ENCODE results near the gene PDZRN3.

PDZRN3 gene

DNA sequence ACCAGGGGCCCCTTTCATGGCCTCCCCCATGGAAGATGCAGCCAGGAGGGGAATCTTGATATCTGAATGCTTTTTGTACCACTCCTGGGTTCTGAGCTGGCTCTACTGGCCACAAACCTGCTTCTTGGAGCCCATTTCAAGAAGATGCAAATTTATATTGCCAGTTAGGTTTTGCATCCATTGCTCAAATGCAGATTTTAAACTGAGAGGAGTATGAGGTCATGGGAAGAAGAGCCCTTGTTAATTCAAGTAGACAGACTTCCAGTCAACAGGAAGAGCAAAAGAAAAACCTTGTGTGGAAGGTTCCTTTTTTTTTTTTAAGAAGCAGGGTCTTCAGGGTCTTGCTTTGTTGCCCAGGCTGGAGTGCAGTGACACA, 133.5 kb downstream of the PDZRN3 start:
- no peak for DNase-seq (ENCODE audit: low read depth)
- no peak overlapping the region for H3K4me3 ChIP-seq (ENCODE audit: control insufficient read depth, low read depth, low read length)
- TF ChIP-seq, protein P1, sequence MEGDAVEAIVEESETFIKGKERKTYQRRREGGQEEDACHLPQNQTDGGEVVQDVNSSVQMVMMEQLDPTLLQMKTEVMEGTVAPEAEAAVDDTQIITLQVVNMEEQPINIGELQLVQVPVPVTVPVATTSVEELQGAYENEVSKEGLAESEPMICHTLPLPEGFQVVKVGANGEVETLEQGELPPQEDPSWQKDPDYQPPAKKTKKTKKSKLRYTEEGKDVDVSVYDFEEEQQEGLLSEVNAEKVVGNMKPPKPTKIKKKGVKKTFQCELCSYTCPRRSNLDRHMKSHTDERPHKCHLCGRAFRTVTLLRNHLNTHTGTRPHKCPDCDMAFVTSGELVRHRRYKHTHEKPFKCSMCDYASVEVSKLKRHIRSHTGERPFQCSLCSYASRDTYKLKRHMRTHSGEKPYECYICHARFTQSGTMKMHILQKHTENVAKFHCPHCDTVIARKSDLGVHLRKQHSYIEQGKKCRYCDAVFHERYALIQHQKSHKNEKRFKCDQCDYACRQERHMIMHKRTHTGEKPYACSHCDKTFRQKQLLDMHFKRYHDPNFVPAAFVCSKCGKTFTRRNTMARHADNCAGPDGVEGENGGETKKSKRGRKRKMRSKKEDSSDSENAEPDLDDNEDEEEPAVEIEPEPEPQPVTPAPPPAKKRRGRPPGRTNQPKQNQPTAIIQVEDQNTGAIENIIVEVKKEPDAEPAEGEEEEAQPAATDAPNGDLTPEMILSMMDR (IDR thresholded peaks at IDR 0.05; ENCODE audit: control insufficient read depth, insufficient read depth, low read depth, low read length, missing control alignments), result no peak

DNA sequence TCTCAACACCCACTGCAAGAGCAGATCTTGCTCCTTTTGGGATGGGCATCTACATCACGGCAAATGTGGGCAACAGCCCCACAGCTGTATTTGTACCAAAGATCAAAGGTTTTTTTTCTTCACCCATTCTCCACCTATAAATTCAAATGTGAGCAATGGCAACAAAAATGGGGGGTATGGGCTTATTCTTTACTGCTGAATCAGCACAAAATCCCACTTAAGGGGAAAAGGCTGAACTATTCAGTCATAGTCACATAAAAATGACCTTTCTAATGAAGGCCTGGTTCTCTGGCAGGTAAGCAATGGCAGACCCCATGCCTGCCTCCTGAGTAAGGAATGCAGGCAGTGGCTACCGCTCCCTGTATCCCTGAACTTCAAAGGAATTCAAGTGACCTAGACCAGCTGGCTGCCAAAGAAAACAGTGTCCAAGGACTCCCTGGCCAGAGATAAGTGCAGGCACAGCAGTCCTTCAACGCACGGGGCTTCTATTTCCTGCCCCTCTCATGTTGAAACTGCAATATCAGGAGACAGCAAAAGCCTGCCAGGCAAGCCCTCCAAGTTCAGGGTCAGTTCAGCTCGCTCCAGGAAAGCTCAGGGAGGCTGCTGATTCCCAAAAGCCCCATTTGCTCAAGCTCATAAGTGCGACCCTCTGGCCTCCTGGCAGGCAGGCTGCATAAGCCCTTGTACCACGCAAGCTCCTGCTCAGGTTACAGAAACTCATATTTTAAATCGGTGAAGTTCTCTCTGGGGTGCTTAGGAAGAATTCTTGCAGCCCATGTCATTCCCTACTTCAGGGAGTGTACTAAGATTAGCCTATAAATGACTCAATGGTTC, 134.1 kb downstream of the PDZRN3 start:
- TF ChIP-seq, protein P1 (IDR thresholded peaks at IDR 0.05; ENCODE audit: control insufficient read depth, insufficient read depth, low read depth, low read length, missing control alignments), result no peak
- H3K4me3 ChIP-seq (ENCODE audit: control insufficient read depth, low read depth, low read length), result no peak overlapping the region
- DNase-seq (ENCODE audit: low read depth), result no peak

DNA sequence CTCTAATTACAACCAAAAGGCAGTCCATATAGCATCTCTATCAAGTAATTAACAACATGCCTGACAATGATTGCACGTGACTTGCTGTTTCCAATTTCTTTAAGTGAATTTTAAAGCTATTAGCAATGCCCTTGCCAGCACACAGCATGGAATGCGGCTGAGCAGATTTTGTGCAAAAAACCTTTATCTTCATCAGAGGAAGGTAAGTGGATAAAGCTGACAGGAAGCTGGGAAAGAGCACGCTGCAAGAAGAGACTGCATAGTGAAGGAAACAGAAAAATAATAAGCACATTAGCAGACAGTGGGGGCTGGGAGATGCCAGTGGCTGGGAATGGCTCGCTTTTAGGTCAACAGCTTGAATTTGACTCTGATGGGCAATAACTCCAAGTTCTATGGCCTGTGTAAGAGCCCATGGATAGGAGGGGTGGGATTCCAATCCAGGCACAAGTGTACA, 138.8 kb downstream of the PDZRN3 start:
- DNase-seq (ENCODE audit: low read depth), result no peak
- TF ChIP-seq, protein P1 (IDR thresholded peaks at IDR 0.05; ENCODE audit: control insufficient read depth, insufficient read depth, low read depth, low read length, missing control alignments), result no peak
- H3K4me3 ChIP-seq (ENCODE audit: control insufficient read depth, low read depth, low read length), result no peak overlapping the region

DNA sequence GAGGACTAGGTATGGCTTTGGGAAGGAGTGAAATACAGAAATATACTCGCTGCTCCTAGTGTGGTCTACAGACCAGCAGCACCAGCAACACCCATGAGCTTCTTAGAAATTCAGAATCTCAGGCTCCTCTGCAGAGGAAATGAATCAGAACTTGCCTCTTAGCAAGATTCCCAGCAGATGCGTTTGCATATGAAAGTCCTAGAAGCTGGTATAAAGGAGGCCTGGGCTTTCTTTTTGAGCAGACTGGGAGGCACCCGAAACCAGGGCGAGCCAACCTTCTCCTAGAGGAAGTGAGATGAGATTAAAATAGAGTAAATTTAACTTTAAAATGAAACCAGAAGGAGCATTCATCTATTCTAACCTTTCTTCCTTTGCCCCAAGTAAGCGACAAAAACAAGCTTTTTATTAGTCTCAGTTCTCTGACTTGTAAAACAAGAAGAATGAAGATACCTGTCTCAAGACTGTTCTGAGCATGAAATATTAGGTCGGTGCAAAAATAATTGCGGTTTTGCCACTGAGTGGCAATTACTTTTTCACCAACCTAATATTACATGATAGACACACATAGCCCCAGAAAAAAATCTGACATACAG, 140.0 kb downstream of the PDZRN3 start:
- no peak for DNase-seq (ENCODE audit: low read depth)
- TF ChIP-seq, protein P1 (IDR thresholded peaks at IDR 0.05; ENCODE audit: control insufficient read depth, insufficient read depth, low read depth, low read length, missing control alignments), result no peak
- no peak overlapping the region for H3K4me3 ChIP-seq (ENCODE audit: control insufficient read depth, low read depth, low read length)

DNA sequence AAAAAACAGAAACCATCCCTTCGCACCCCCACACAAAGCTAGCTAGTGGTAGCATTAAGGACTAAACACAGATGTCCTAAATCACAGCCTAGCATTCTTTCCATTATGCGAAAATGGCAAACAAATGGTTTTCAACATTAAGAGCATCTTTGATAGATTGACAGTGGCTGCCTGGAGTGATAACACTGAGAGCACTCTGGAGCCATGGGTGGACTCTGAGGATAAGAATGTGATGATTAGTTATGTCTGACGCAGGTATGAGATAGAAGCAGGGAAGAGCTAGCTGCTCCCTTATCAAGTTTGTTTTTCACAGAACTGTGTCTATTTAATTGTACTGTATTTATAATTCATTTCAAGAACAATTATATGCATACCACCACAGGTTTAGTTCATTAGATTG, 142.9 kb downstream of the PDZRN3 start:
- no peak for DNase-seq (ENCODE audit: low read depth)
- TF ChIP-seq, protein P1 (IDR thresholded peaks at IDR 0.05; ENCODE audit: control insufficient read depth, insufficient read depth, low read depth, low read length, missing control alignments), result no peak
- H3K4me3 ChIP-seq (ENCODE audit: control insufficient read depth, low read depth, low read length), result no peak overlapping the region

DNA sequence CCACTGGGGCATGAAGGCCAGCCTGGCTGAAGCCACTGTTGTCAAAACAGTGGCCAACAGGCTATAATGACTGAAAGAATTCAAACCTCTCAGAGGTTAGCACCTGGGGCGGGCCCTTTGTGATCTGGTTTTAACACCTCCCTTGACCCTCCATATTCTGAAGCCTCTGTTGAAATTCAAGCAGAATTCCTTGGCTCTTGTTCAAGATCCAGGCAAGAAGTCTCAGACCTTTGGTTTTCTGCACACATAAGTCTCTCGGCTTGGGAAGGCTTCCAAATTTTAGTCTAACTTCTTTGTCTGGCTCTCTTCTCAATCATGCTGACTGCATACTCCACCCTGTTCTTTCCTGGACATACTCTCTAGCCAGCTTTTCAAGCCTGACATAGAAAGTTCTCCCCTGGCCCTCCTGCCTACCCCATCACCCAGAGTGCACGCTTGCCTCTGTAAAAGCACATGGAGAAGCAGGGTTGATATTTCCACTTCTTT, 144.5 kb downstream of the PDZRN3 start:
- DNase-seq (ENCODE audit: low read depth), result no peak
- H3K4me3 ChIP-seq (ENCODE audit: control insufficient read depth, low read depth, low read length), result no peak overlapping the region
- TF ChIP-seq, protein P1 (IDR thresholded peaks at IDR 0.05; ENCODE audit: control insufficient read depth, insufficient read depth, low read depth, low read length, missing control alignments), result no peak
